HG03060 (cell line): ENCODE results near the gene NANS.
A peak's percentile ranks its signal among the peaks of the same experiment; 100 is the strongest.
"Not testable (repeated sequence)": the region's sequence is repeated elsewhere in the genome, so short reads cannot be mapped to it uniquely, and the experiment has no call there.

Source experiments
- ATAC-seq: cut with Tn5 transposase; IDR thresholded peaks from one replicate; pipeline ENCODE4 v1.9.1; 2021; ENCODE audit warnings: low read depth, moderate number of reproducible peaks; ENCODE audit not compliant: unreplicated experiment

The NANS gene

GRCh38 chr9:98128316-98128715 is 71.8 kb downstream of the NANS start:
- no peak for ATAC-seq

DNA sequence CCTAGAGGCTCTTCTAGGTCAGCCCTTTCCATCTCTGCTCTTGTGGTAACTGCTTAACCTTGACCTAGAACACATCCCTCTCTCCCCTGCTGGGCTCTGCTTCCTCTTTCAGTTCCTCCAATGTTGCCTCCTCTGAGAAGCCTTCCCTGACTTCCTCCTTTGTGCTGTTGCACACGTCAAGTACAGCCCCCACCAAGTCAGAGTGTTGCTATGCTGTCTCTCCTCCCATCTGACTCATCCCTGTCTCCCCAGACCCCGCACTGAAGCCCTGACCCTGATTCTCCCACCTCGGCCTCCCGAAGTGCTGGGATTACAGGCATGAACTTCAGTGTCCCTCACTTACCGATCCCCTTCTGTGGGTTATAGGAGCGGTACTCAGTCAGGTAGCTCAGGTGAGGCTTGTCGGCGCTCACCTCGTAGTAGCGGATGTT is 72.9 kb downstream of the NANS start:
- ATAC-seq: peak; percentile 84

GRCh38 chr9:98130060-98130459 is 73.5 kb downstream of the NANS start:
- not testable (repeated sequence) for ATAC-seq

GRCh38 chr9:98130576-98131228 is 74.2 kb downstream of the NANS start:
- ATAC-seq: no peak

DNA sequence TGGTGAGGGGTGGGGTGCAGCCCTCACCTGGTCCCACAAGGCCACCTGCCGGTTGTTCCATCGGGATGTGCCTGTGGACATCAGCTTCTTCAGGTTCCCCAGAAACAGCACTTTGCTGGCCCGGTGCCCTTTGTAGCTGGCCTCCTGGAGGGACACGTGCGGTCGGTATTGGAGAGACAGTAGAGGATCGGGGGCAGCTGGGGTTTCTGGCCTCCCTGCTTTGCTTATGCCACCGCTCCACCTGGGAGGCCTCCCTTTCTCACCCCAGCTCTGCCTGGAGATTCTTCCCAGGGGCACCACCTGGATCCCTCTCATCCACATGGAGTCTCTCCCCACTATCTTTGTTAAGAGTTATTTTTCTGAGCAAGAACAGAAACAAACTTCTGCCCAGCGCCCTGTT is 75.6 kb downstream of the NANS start:
- ATAC-seq: no peak
